Fibroblast of lung (primary cell): Measurements from ENCODE around the gene PTGIS.

Experiments used
- CTCF ChIP-seq, 2 donors: IDR thresholded peaks in 1 of 2; conservative IDR thresholded peaks in 1 of 2; 1 replicate in 1 of 2; 2 replicates in 1 of 2; pipeline ENCODE4 v1.5.1; 2011 to 2012; ENCODE audit warnings: low read length in 2 of 2, control low read depth in 1 of 2, inconsistent platforms in 1 of 2, low read depth in 1 of 2, mild to moderate bottlenecking in 1 of 2
- EZH2 ChIP-seq: IDR thresholded peaks from 2 replicates; pipeline ENCODE4 v1.5.1; 2012; ENCODE audit warnings: low read length, control low read depth, mild to moderate bottlenecking; ENCODE audit errors: missing control alignments

- no peak for TF ChIP-seq CTCF (conservative IDR thresholded peaks at IDR 0.05 in 1 of 2, IDR thresholded peaks at IDR 0.05 in 1 of 2; ENCODE audit: low read depth in 1 of 2, low read length in 2 of 2)
- no peak for TF ChIP-seq EZH2
Observed at GRCh38 chr20:49560646-49561045, 7.3 kb downstream of the PTGIS start.
